Progenitor cell of endocrine pancreas (in vitro differentiated cells): Measurements from ENCODE around the gene DNASE1L1. TPM values are rescaled to one million over a fixed set of nuclear protein-coding genes. Genes with fewer than 3 reads are reported as not detected.

ENCODE experiments used
- DNase-seq: peaks from one replicate; pipeline ENCODE4 v3.0.0; 2021; ENCODE audit warnings: low spot score; ENCODE audit not compliant: unreplicated experiment
- H3K27ac Mint-ChIP-seq: 2 replicates; pipeline ENCODE4 v1.8.0; 2021; ENCODE audit warnings: mild to moderate bottlenecking, moderate library complexity, mixed read lengths
- H3K27me3 Mint-ChIP-seq: 2 replicates; pipeline ENCODE4 v1.8.0; 2021; ENCODE audit warnings: mixed read lengths
- H3K36me3 Mint-ChIP-seq: 2 replicates; pipeline ENCODE4 v1.8.0; 2022; ENCODE audit warnings: mixed read lengths; ENCODE audit not compliant: insufficient read depth
- H3K4me1 Mint-ChIP-seq: 2 replicates; pipeline ENCODE4 v1.8.0; 2021; ENCODE audit warnings: low read depth, mixed read lengths
- H3K4me3 Mint-ChIP-seq: 2 replicates; pipeline ENCODE4 v1.8.0; 2021; ENCODE audit warnings: low read depth, mild to moderate bottlenecking, moderate library complexity, mixed read lengths
- H3K9me3 Mint-ChIP-seq: 2 replicates; pipeline ENCODE4 v1.8.0; 2021; ENCODE audit warnings: low read depth, mixed read lengths
- CTCF ChIP-seq: fragments of 200-600 bp; sonication (generic); IDR thresholded peaks from one replicate; pipeline ENCODE4 v1.5.0; 2021; ENCODE audit warnings: antibody characterized with exemption, mild to moderate bottlenecking; ENCODE audit not compliant: unreplicated experiment
- total RNA-seq: library from RNA; stranded (reverse); gene quantifications from 2 replicates; pipeline ENCODE4 v1.2.1, GENCODE V29; 2021

Gene DNASE1L1
- total RNA-seq, 1 donor from 2014 or later = 12.7 TPM

- Mint-ChIP-seq H3K9me3 (peaks cover 12% of the 10 kb centered on the region), H3K4me1 (peaks cover 16% of the 10 kb centered on the region), H3K36me3 (peaks cover 6% of the 10 kb centered on the region), H3K4me3 (no peak overlapping the region), H3K27ac (no peak overlapping the region), H3K27me3 (no peaks in the 10 kb centered on the region)
- no peak for DNase-seq
- no peak for TF ChIP-seq CTCF
These were observed 18.1 kb upstream of the DNASE1L1 start for GRCh38 chrX:154426916-154427770.

GRCh38 chrX:154420402-154420756 is 11.3 kb upstream of the DNASE1L1 start:
- TF ChIP-seq CTCF = no peak
- no peak for DNase-seq
- Mint-ChIP-seq H3K36me3 (no peaks in the 10 kb centered on the region), H3K27ac (no peak overlapping the region), H3K4me1 (no peaks in the 10 kb centered on the region), H3K4me3 (no peak overlapping the region), H3K27me3 (no peaks in the 10 kb centered on the region), H3K9me3 (peaks cover 3% of the 10 kb centered on the region)

- no peak for DNase-seq
- Mint-ChIP-seq H3K4me1 (no peaks in the 10 kb centered on the region), H3K36me3 (peaks cover 2% of the 10 kb centered on the region), H3K27ac (no peak overlapping the region), H3K4me3 (no peak overlapping the region), H3K9me3 (peaks cover 3% of the 10 kb centered on the region), H3K27me3 (no peaks in the 10 kb centered on the region)
- TF ChIP-seq CTCF = no peak
These were observed 10.8 kb upstream of the DNASE1L1 start for GRCh38 chrX:154419688-154420401.

- H3K27ac Mint-ChIP-seq = no peak overlapping the region
- no peak for TF ChIP-seq CTCF
- peaks cover 2% of the 10 kb centered on the region for H3K36me3 Mint-ChIP-seq
- no peaks in the 10 kb centered on the region for H3K9me3 Mint-ChIP-seq
- no peak overlapping the region for H3K4me3 Mint-ChIP-seq
- no peaks in the 10 kb centered on the region for H3K27me3 Mint-ChIP-seq
- no peaks in the 10 kb centered on the region for H3K4me1 Mint-ChIP-seq
- DNase-seq = no peak
These were observed 10.1 kb upstream of the DNASE1L1 start for GRCh38 chrX:154419189-154419588.

GRCh38 chrX:154417157-154417556 is 8.1 kb upstream of the DNASE1L1 start:
- no peak for TF ChIP-seq CTCF
- Mint-ChIP-seq H3K36me3 (peaks cover 5% of the 10 kb centered on the region), H3K4me3 (no peak overlapping the region), H3K9me3 (no peaks in the 10 kb centered on the region), H3K4me1 (no peaks in the 10 kb centered on the region), H3K27ac (no peak overlapping the region), H3K27me3 (no peaks in the 10 kb centered on the region)
- DNase-seq = no peak
